GM18867 (cell line): ENCODE data around the gene ASB3.
"Not testable (repeated sequence)": the region's sequence is repeated elsewhere in the genome, so short reads cannot be mapped to it uniquely, and the experiment has no call there.

Experiments
- ATAC-seq: cut with Tn5 transposase; IDR thresholded peaks from one replicate; pipeline ENCODE4 v1.9.1; 2021; ENCODE audit warnings: mild to moderate bottlenecking, moderate library complexity; ENCODE audit not compliant: unreplicated experiment

ASB3 gene

GRCh38 chr2:53787614-53788289, 999 bp upstream of the ASB3 start:
- ATAC-seq, result no peak

GRCh38 chr2:53786352-53786704, 425 bp downstream of the ASB3 start:
- ATAC-seq, result peak; percentile 8

DNA sequence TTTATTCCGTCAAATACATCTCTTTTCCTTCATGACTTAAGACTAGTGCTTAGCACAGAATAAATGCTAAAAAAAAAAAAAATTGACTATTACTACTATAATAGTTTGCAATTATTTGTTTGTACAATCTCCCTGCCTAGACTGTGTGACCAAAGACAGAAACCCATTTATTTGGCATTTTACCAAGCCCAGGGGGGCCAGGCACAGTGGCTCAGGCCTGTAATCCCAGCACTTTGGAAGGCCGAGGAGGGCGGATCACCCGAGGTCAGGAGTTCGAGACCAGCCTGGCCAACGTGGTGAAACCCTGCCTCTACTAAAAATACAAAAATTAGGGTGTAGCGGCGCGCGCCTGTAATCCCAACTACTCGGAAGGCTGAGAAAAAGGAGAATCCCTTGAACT, 1.4 kb downstream of the ASB3 start:
- no peak for ATAC-seq

DNA sequence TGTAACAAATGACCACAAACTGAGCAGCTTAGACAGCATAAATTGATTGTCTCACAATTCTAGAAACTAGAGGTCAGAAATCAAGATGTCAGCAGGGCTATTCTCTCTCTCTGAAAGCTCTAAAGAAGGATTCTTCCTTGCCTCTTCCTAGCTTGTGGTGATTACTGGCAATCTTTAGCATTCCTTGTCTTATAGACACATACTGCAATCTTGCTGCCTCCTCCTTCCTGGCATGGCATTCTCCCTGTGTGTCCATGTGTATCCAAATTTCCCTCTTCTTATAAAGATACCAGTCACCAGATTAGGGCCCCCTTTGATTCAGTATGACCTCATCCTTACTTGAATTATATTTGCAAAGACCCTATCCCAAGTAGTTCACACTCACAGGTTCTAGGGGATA, 2.3 kb downstream of the ASB3 start:
- no peak for ATAC-seq

- no peak for ATAC-seq
These were observed 4.1 kb downstream of the ASB3 start for GRCh38 chr2:53782676-53783075.

DNA sequence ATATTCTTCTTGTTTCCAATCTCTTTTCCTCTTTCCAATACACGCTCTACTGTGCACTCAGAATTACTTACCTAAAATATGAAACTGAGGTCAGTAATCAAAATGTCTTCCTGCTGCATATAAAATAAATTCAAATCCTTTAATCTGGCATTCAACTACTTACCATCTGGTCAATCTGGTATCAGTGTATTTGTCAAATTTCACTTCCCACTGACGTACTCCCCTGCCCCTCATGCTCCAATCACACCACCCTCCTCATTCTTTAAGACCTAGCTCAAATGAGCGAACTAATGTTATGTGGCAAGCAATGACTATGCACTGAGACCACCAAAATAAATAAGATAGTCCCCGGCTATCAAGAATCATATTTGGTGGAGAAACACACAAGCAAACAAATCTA, 6.7 kb downstream of the ASB3 start:
- no peak for ATAC-seq

- no peak for ATAC-seq
These were observed 8.1 kb downstream of the ASB3 start for GRCh38 chr2:53778536-53779162.

GRCh38 chr2:53777134-53777533, 9.6 kb downstream of the ASB3 start:
- ATAC-seq, result no peak

DNA sequence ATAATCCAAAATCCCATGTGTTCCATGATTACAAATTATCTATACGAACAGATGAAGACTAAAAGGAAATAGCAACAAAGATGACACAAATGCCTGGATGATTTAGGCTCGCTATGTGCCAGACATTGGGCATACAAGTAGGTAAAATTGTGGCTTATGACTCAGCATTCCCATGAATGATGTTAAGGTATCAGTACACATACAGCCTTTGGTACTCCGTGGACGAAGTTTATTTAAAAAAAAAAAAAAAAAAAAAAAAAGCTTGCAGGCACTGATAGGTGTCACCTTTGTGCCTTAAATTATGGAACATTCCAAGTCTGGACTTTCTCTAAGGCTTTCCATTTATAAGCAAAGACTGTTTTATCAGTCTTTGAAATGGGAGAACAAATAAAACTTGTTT, 16.5 kb downstream of the ASB3 start:
- no peak for ATAC-seq

- no peak for ATAC-seq
These were observed 17.3 kb downstream of the ASB3 start for GRCh38 chr2:53769318-53769945.

DNA sequence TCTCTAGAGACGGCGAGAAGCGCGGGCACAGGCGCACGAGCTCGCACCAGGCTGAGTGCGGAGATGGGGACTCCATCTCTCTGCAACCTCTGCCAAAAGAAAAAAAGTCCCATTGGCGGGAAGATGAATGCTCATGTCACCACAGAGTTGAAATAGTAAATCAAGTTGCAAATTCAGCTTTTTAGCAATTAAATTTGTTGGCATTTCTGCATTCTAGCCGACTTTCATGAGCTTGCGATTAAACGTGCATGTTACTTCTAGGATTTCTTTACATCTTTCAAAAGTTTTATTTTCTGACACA, 18.6 kb downstream of the ASB3 start:
- peak; percentile 54 for ATAC-seq

DNA sequence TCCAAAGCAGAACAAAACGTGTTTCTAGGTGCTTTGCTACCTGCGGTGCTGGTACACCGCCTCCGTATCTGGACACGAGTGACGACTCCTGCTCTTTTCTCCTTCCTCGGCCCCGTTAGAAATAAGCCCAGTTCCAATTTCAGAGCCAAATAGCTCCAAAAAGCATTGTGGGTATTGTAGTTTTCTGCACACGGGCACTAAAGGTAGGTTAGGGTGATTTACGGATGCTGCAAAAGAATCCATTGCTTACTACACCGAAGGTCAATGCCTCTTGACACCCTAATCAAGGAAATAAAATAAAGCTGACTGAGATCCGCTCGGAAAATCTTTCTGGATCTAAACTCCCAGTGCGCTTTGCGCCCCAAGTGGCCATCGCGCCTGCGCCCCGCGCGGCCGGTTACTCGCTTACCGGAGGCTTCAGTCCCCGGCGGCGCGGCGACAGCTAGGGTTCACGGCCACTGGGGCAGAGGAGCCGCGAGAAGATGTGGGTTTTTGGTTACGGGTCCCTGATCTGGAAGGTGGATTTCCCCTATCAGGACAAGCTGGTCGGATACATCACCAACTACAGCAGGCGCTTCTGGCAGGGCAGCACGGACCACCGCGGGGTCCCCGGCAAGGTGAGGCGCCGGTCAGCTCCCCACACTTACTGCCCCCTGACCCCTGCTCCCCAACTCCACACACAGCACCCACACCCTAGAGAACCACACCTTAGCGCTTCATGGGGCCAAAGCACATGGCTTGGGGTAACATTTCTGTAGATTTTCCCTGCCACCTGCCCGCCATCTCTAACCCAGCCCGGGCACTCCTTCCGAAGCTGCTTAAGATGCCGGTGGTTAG, 19.1 kb downstream of the ASB3 start, which contains the start of gene CHAC2:
Gene CHAC2, plus strand, starts transcription at position 400 of the 837 bp plus-strand sequence. Its CDS starts 83 bp downstream, at position 483.
- peak; percentile 91 for ATAC-seq

DNA sequence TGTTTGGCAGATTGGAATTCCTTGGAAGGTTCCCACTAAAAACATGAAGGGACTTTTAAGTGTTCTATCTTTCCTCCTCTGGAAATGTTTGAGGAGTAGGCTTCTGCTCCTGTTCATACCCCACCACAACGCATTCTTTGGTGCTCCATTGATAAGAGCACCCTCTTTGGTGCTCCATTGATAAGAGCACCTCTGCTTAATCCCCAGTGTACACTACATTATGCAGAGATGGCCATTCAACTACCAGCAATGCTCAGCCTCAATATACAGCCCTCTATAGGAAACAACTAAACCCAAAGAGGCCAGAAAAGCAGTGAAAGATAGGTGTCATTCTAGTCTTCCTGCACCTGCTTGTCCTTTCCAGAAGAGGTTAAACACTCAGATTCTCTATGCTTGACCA, 21.0 kb downstream of the ASB3 start:
- ATAC-seq, result no peak

- not testable (repeated sequence) for ATAC-seq
These were observed 29.5 kb downstream of the ASB3 start for GRCh38 chr2:53757206-53757605.

GRCh38 chr2:53756644-53757043, 30.1 kb downstream of the ASB3 start:
- no peak for ATAC-seq

- no peak for ATAC-seq
These were observed 31.6 kb downstream of the ASB3 start for GRCh38 chr2:53755121-53755520.

DNA sequence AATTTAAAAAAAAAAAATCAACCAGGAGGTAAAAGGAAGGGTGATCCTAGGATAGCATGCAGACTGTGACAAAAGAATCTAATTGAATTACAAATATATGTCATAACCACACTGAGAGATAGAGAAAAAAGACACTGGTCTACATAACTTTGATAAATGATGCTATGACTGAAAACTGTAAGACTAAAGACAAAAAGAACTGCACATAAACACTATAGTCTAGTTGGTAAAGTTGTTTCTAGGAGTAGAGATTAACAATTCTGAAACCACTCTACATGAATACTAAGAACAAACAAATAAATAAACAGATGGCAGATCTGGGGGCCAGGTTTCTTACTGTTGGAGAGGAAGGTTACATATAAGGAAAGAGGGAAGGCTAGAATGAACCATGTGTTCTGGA, 33.7 kb downstream of the ASB3 start:
- ATAC-seq, result no peak

GRCh38 chr2:53752385-53752784, 34.4 kb downstream of the ASB3 start:
- ATAC-seq, result no peak

DNA sequence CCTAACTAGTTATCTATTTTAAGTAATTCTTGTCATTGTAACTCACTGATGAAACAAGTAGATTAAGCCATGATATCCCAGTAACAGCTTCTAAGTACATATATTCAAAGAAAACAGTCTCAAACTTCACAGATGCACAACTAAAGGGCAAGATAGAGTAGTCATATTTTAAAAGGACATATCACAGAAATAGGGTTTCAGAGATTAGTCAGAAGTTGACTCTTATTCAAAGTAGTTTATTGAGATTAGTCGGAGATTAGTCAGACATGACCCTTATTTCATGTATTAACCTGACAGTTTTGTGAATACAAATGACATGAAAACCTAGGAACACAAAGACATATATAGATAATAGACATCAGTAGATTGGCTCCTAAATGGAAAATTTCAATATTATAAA, 35.0 kb downstream of the ASB3 start:
- peak; percentile 97 for ATAC-seq

DNA sequence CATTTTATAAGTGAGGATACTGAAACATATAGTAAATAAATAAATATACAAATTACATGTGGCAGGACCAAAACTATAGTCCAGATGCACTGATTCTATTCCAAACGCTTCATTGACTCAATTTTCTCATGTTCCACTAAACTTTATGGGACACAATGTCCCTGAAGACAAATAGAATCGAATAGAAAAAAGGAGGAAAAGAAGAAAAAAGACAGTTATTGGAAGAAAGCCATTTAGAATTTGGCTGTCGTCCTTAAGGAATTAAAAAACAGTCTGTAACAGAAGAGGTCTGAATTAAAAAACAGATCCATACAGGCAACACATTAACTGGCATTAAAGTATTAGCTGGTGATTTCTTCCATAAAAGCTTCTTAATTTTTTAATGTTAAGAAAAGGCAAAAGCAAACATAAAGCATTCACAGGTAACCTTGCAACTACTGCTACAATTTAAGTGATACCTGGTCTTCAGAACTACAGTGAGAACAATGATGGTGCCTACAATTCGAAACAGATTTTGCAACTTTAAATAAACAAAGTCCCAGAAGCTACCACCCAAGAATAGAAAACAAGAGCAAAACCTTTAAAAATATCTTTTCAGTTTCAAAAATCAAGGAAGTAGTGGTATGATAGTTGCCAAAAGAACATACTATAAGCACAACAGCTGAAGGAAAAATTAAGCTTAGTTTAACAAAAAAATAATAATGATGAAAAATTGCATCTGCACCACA, 36.5 kb downstream of the ASB3 start:
- no peak for ATAC-seq
